Liver (tissue), 3 donors: ENCODE measurements around the gene MLEC.

Experiments
- EGR1 ChIP-seq, 2 donors: IDR thresholded peaks; 2 replicates each; pipeline ENCODE4 v1.6.1; 2016 to 2018; ENCODE audit warnings: antibody characterized with exemption in 2 of 2, low read depth in 2 of 2
- FOXA1 ChIP-seq: IDR thresholded peaks from 2 replicates; pipeline ENCODE4 v1.6.1; 2016; ENCODE audit warnings: antibody characterized with exemption
- GABPA ChIP-seq, 2 donors: IDR thresholded peaks in 1 of 2; conservative IDR thresholded peaks in 1 of 2; 2 replicates each; pipeline ENCODE4 v1.6.1; 2016; ENCODE audit warnings: antibody characterized with exemption in 2 of 2, mild to moderate bottlenecking in 1 of 2, moderate library complexity in 1 of 2
- JUND ChIP-seq, 2 donors: IDR thresholded peaks; 2 replicates each; pipeline ENCODE4 v1.6.1; 2016; ENCODE audit warnings: antibody characterized with exemption in 2 of 2
- RAD21 ChIP-seq, 2 donors: IDR thresholded peaks; 2 replicates each; pipeline ENCODE4 v1.6.1; 2016; ENCODE audit warnings: antibody characterized with exemption in 2 of 2, mild to moderate bottlenecking in 2 of 2
- RXRA ChIP-seq, 2 donors: IDR thresholded peaks; 2 replicates each; pipeline ENCODE4 v1.6.1; 2017 to 2018; ENCODE audit warnings: antibody characterized with exemption in 2 of 2, mild to moderate bottlenecking in 1 of 2
- SP1 ChIP-seq: IDR thresholded peaks from 2 replicates; pipeline ENCODE4 v1.6.1; 2018; ENCODE audit warnings: antibody characterized with exemption, mild to moderate bottlenecking
- TAF1 ChIP-seq: conservative IDR thresholded peaks from 2 replicates; pipeline ENCODE4 v1.6.1; 2016; ENCODE audit warnings: antibody characterized with exemption, mild to moderate bottlenecking
- YY1 ChIP-seq: IDR thresholded peaks from 2 replicates; pipeline ENCODE4 v1.6.1; 2016; ENCODE audit warnings: antibody characterized with exemption, mild to moderate bottlenecking
- TF ChIP-seq, protein P1 (sequence below): fragments of 150-350 bp; IDR thresholded peaks from 2 replicates; pipeline ENCODE4 v1.5.1; 2017; ENCODE audit warnings: improper control_type of control experiment, low read depth, low read length; ENCODE audit not compliant: missing input control
- TF ChIP-seq, protein P2 (sequence below): IDR thresholded peaks from 2 replicates; pipeline ENCODE4 v1.6.1; 2016; ENCODE audit warnings: antibody characterized with exemption
- TF ChIP-seq, protein P3 (sequence below): IDR thresholded peaks from 2 replicates; pipeline ENCODE4 v1.6.1; 2016; ENCODE audit warnings: antibody characterized with exemption, mild to moderate bottlenecking
- TF ChIP-seq, protein P4 (sequence below): IDR thresholded peaks from 2 replicates; pipeline ENCODE4 v1.6.1; 2016; ENCODE audit warnings: antibody characterized with exemption
- TF ChIP-seq, protein P5 (sequence below): IDR thresholded peaks from 2 replicates; pipeline ENCODE4 v1.6.1; 2016; ENCODE audit warnings: antibody characterized with exemption
- donor health status: healthy.
- donor health status: healthy.

DNA sequence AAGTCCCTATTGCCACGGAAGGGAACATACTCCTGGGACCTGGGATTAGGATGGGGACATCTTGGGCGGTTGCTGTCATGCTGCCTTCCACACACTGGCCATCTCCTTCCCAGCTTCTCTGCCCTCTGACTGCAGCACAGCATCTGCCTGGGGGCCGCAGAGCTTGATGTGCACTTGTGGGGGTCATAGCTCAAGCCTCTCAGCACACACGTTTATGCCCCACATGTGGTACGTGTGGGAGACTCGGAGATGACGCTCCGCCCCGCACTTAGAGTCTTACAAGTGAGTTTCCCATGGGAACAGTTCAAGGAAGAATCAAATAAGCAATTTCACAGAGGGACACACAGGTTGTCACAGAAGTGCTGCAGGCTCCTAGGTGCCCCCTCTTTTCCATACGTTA is 47.3 kb downstream of the MLEC start:
- TF ChIP-seq FOXA1 (no peak), TAF1 (no peak), RXRA (IDR thresholded peaks at IDR 0.05) (no peak), GABPA (IDR thresholded peaks at IDR 0.05 in 1 of 2, conservative IDR thresholded peaks at IDR 0.05 in 1 of 2) (no peak), EGR1 (IDR thresholded peaks at IDR 0.05; ENCODE audit: low read depth in 2 of 2) (no peak), YY1 (no peak), SP1 (no peak), RAD21 (IDR thresholded peaks at IDR 0.05) (no peak), JUND (IDR thresholded peaks at IDR 0.05) (no peak)
- TF ChIP-seq, protein P1, sequence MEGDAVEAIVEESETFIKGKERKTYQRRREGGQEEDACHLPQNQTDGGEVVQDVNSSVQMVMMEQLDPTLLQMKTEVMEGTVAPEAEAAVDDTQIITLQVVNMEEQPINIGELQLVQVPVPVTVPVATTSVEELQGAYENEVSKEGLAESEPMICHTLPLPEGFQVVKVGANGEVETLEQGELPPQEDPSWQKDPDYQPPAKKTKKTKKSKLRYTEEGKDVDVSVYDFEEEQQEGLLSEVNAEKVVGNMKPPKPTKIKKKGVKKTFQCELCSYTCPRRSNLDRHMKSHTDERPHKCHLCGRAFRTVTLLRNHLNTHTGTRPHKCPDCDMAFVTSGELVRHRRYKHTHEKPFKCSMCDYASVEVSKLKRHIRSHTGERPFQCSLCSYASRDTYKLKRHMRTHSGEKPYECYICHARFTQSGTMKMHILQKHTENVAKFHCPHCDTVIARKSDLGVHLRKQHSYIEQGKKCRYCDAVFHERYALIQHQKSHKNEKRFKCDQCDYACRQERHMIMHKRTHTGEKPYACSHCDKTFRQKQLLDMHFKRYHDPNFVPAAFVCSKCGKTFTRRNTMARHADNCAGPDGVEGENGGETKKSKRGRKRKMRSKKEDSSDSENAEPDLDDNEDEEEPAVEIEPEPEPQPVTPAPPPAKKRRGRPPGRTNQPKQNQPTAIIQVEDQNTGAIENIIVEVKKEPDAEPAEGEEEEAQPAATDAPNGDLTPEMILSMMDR = no peak
- TF ChIP-seq, protein P2, sequence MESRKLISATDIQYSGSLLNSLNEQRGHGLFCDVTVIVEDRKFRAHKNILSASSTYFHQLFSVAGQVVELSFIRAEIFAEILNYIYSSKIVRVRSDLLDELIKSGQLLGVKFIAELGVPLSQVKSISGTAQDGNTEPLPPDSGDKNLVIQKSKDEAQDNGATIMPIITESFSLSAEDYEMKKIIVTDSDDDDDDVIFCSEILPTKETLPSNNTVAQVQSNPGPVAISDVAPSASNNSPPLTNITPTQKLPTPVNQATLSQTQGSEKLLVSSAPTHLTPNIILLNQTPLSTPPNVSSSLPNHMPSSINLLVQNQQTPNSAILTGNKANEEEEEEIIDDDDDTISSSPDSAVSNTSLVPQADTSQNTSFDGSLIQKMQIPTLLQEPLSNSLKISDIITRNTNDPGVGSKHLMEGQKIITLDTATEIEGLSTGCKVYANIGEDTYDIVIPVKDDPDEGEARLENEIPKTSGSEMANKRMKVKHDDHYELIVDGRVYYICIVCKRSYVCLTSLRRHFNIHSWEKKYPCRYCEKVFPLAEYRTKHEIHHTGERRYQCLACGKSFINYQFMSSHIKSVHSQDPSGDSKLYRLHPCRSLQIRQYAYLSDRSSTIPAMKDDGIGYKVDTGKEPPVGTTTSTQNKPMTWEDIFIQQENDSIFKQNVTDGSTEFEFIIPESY = no peak
- TF ChIP-seq, protein P3, sequence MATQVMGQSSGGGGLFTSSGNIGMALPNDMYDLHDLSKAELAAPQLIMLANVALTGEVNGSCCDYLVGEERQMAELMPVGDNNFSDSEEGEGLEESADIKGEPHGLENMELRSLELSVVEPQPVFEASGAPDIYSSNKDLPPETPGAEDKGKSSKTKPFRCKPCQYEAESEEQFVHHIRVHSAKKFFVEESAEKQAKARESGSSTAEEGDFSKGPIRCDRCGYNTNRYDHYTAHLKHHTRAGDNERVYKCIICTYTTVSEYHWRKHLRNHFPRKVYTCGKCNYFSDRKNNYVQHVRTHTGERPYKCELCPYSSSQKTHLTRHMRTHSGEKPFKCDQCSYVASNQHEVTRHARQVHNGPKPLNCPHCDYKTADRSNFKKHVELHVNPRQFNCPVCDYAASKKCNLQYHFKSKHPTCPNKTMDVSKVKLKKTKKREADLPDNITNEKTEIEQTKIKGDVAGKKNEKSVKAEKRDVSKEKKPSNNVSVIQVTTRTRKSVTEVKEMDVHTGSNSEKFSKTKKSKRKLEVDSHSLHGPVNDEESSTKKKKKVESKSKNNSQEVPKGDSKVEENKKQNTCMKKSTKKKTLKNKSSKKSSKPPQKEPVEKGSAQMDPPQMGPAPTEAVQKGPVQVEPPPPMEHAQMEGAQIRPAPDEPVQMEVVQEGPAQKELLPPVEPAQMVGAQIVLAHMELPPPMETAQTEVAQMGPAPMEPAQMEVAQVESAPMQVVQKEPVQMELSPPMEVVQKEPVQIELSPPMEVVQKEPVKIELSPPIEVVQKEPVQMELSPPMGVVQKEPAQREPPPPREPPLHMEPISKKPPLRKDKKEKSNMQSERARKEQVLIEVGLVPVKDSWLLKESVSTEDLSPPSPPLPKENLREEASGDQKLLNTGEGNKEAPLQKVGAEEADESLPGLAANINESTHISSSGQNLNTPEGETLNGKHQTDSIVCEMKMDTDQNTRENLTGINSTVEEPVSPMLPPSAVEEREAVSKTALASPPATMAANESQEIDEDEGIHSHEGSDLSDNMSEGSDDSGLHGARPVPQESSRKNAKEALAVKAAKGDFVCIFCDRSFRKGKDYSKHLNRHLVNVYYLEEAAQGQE = no peak
- TF ChIP-seq, protein P4, sequence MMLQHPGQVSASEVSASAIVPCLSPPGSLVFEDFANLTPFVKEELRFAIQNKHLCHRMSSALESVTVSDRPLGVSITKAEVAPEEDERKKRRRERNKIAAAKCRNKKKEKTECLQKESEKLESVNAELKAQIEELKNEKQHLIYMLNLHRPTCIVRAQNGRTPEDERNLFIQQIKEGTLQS = no peak
- TF ChIP-seq, protein P5, sequence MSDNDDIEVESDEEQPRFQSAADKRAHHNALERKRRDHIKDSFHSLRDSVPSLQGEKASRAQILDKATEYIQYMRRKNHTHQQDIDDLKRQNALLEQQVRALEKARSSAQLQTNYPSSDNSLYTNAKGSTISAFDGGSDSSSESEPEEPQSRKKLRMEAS = no peak
